H1 (cell line): ENCODE data around the gene MBOAT2. TPM values are rescaled to one million over a fixed set of nuclear protein-coding genes. Genes with fewer than 3 reads are reported as not detected.

Experiments
- BACH1 ChIP-seq: IDR thresholded peaks from 2 replicates; pipeline ENCODE4 v1.6.1; 2012; ENCODE audit warnings: low read length, improper control_type of control experiment
- CEBPB ChIP-seq: IDR thresholded peaks from 2 replicates; pipeline ENCODE4 v1.6.1; 2012; ENCODE audit warnings: low read depth, low read length
- EZH2 ChIP-seq: fragments of 200-600 bp; sonication (generic); IDR thresholded peaks from 2 replicates; pipeline ENCODE4 v1.7.1; 2012; ENCODE audit warnings: low read depth, mild to moderate bottlenecking, moderate library complexity, low read length, inconsistent platforms; ENCODE audit not compliant: severe bottlenecking
- KDM1A ChIP-seq: fragments of 200-600, 300-600 bp; sonication (generic); IDR thresholded peaks from 2 replicates; pipeline ENCODE4 v1.7.1; 2016; ENCODE audit warnings: mild to moderate bottlenecking, low read length, borderline replicate concordance
- KDM4A ChIP-seq: IDR thresholded peaks from one replicate; pipeline ENCODE4 v1.7.1; 2012; ENCODE audit warnings: low read depth, mild to moderate bottlenecking, moderate library complexity, low read length, inconsistent platforms; ENCODE audit not compliant: severe bottlenecking
- RXRA ChIP-seq: IDR thresholded peaks from 2 replicates; pipeline ENCODE4 v1.6.1; 2011; ENCODE audit warnings: low read depth, mild to moderate bottlenecking, low read length, moderate library complexity; ENCODE audit not compliant: insufficient read depth
- ZNF274 ChIP-seq: IDR thresholded peaks from 2 replicates; pipeline ENCODE4 v1.7.0; 2012; ENCODE audit warnings: low read length, borderline replicate concordance; ENCODE audit errors: extremely low read depth
- polyA plus RNA-seq, 7 experiments: library from polyadenylated mRNA; depleted of rRNA in 3 of 7; stranded (reverse) in 5 of 7; unstranded in 2 of 7; fragments of >200 nt in 5 of 7; fragments of 200-250 nt in 2 of 7; gene quantifications; 1 replicate in 5 of 7; 2 replicates in 1 of 7; 4 replicates in 1 of 7; pipeline versions ENCODE4 v1.2.1 to v1.2.3, GENCODE V29; 2011 to 2013; ENCODE audit warnings: missing spikeins in 2 of 7, mixed read lengths in 2 of 7
- total RNA-seq: library from RNA; stranded (reverse); fragmentation: NEBNext Ultra II Directional; extraction: Animal tissue kit (Norgen Biotek cat#: 25700); gene quantifications from 2 replicates; pipeline ENCODE4 v1.2.1, GENCODE V29; 2021

Gene MBOAT2
- total and polyA plus RNA-seq, 2 of the 8 experiments (the other 6 are each of a cell fraction or from before 2014, with no cell fraction given), result 11.2 to 23.4 TPM

DNA sequence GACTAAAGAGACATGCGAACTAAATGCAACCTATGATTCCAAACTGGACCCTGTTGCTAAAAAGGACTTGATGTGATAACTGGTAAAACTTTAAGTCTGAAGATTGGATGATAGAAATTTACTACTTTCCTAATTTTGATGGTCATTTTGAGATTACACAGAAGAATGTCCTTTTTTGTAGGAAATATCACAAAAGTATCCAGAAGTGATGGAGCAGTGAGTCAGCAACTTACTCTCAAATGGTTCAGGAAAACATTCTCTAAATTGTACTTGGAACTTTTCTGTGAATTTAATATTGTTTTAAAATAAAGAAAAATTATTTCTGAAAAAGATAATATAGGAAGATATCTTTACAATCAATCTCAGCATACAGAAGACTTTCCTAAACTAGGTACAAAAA is 19.9 kb downstream of the MBOAT2 start (continued):
- TF ChIP-seq ZNF274, result no peak
- TF ChIP-seq EZH2, result no peak
- TF ChIP-seq BACH1, result no peak
- no peak for TF ChIP-seq KDM4A
- TF ChIP-seq RXRA, result no peak
- no peak for TF ChIP-seq CEBPB
- no peak for TF ChIP-seq KDM1A
